B cell (primary cell): ENCODE data around the gene TMEM238. TPM values are rescaled to one million over a fixed set of nuclear protein-coding genes. Genes with fewer than 3 reads are reported as not detected.

Experiments
- ATAC-seq: fragments of 200-7000 bp; cut with Tn5 transposase; one replicate; pipeline ENCODE4 v1.10.0; 2021; ENCODE audit warnings: low read depth, mild to moderate bottlenecking, moderate number of reproducible peaks, moderate library complexity
- CTCF ChIA-PET: fragments of 350-600 bp; sonication (Branson Sonifier 250); formaldehyde crosslinking; loops from one replicate; lab custom pipeline; 2021; ENCODE audit warnings: antibody characterized with exemption, inconsistent platforms; lab: Charles Lee
- POLR2A ChIA-PET: fragments of 350-600 bp; sonication (Branson Sonifier 250); formaldehyde crosslinking; loops from one replicate; lab custom pipeline; 2021; ENCODE audit warnings: antibody characterized with exemption; lab: Charles Lee
- DNase-seq: peaks from one replicate; pipeline ENCODE4 v3.0.0; 2013
- H2AFZ ChIP-seq: 2 replicates; pipeline ENCODE4 v1.6.1; 2012; ENCODE audit warnings: mild to moderate bottlenecking, low read depth, low read length; ENCODE audit not compliant: insufficient read depth, poor library complexity, severe bottlenecking
- H3K27ac ChIP-seq, 2 donors: 1 replicate in 1 of 2; 2 replicates in 1 of 2; pipeline ENCODE4 v1.5.1; 2012 to 2013; ENCODE audit warnings: low read length in 2 of 2, mild to moderate bottlenecking in 2 of 2, moderate library complexity in 1 of 2
- H3K27me3 ChIP-seq, 4 experiments: fragments of 200-600 bp in 1 of 4; sonication (generic) in 1 of 4; replicated peaks in 1 of 4; 1 replicate in 2 of 4; 2 replicates in 2 of 4; pipeline versions ENCODE4 v1.6.1 to v1.7.0; 2013 to 2016; ENCODE audit warnings: low read length in 3 of 4, mild to moderate bottlenecking in 2 of 4, mixed read lengths in 1 of 4, moderate library complexity in 1 of 4; ENCODE audit not compliant: insufficient read depth in 4 of 4, control insufficient read depth in 3 of 4; ENCODE audit errors: control extremely low read depth in 1 of 4
- H3K36me3 ChIP-seq, 2 experiments: replicated peaks in 1 of 2; 1 replicate in 1 of 2; 2 replicates in 1 of 2; pipeline versions ENCODE4 v1.6.1 to v1.7.1; 2013; ENCODE audit warnings: low read length in 1 of 2; ENCODE audit not compliant: insufficient read depth in 2 of 2, control insufficient read depth in 1 of 2; ENCODE audit errors: control extremely low read depth in 1 of 2, extremely low read depth in 1 of 2
- H3K4me1 ChIP-seq, 2 donors: fragments of 200-600 bp in 1 of 2; sonication (generic) in 1 of 2; 1 replicate in 1 of 2; 2 replicates in 1 of 2; pipeline versions ENCODE4 v1.5.1 to v1.6.1; 2013 to 2017; ENCODE audit warnings: low read length in 2 of 2; ENCODE audit not compliant: control insufficient read depth in 2 of 2, insufficient read depth in 2 of 2
- H3K4me2 ChIP-seq: replicated peaks from 2 replicates; pipeline ENCODE3; 2012; ENCODE audit warnings: mild to moderate bottlenecking, low read depth, low read length; ENCODE audit not compliant: poor library complexity, severe bottlenecking
- H3K4me3 ChIP-seq, 5 experiments: fragments of 200-600 bp in 1 of 5; sonication (generic) in 1 of 5; 1 replicate in 3 of 5; 2 replicates in 2 of 5; pipeline versions ENCODE4 v1.5.1 to v1.7.0; 2011 to 2016; ENCODE audit warnings: low read length in 4 of 5, mild to moderate bottlenecking in 4 of 5, low read depth in 2 of 5, control low read depth in 1 of 5, moderate library complexity in 1 of 5; ENCODE audit not compliant: insufficient read depth in 1 of 5; ENCODE audit errors: control extremely low read depth in 1 of 5, extremely low read depth in 1 of 5
- H3K79me2 ChIP-seq: fragments of 200-600 bp; sonication (generic); one replicate; pipeline ENCODE4 v1.6.0; 2016; ENCODE audit warnings: low read length; ENCODE audit not compliant: control insufficient read depth, insufficient read depth
- H3K9ac ChIP-seq: fragments of 200-600 bp; sonication (generic); 2 replicates; pipeline ENCODE4 v1.6.1; 2017; ENCODE audit warnings: mild to moderate bottlenecking, low read length, moderate library complexity
- H3K9me3 ChIP-seq, 3 donors: one replicate each; pipeline versions ENCODE4 v1.6.1 to v1.7.1; 2013; ENCODE audit warnings: low read length in 2 of 3; ENCODE audit not compliant: control insufficient read depth in 2 of 3, insufficient read depth in 1 of 3; ENCODE audit errors: control extremely low read depth in 1 of 3
- H4K20me1 ChIP-seq: 2 replicates; pipeline ENCODE4 v1.6.0; 2012; ENCODE audit warnings: mild to moderate bottlenecking, low read length; ENCODE audit not compliant: insufficient read depth, control insufficient read depth, poor library complexity, severe bottlenecking
- H3K27ac Mint-ChIP-seq: one replicate; pipeline ENCODE4 v1.8.0; 2021; ENCODE audit warnings: mixed read lengths
- H3K27me3 Mint-ChIP-seq: one replicate; pipeline ENCODE4 v1.8.0; 2021; ENCODE audit warnings: mixed read lengths
- H3K4me1 Mint-ChIP-seq: one replicate; pipeline ENCODE4 v1.8.0; 2021; ENCODE audit warnings: mixed read lengths
- H3K4me3 Mint-ChIP-seq: one replicate; pipeline ENCODE4 v1.8.0; 2021; ENCODE audit warnings: mixed read lengths
- H3K9me3 Mint-ChIP-seq: one replicate; pipeline ENCODE4 v1.8.0; 2022; ENCODE audit warnings: mixed read lengths; ENCODE audit not compliant: insufficient read depth
- EZH2 ChIP-seq: IDR thresholded peaks from 2 replicates; pipeline ENCODE4 v1.6.1; 2012; ENCODE audit warnings: borderline replicate concordance, low read depth, mild to moderate bottlenecking, moderate library complexity, low read length; ENCODE audit not compliant: insufficient read depth, poor library complexity, severe bottlenecking
- WGBS: methylation state at CpG from one replicate; pipeline ENCODE4 v1.1.5; 2013; ENCODE audit warnings: missing lambda C conversion rate; ENCODE audit not compliant: insufficient coverage; 5-methylcytosine and 5-hydroxymethylcytosine counted together
- intact Hi-C: fragments of 100-400 bp; cut with micrococcal nuclease; formaldehyde crosslinking; loops from one replicate; pipeline ENCODE4 v1.10.0; 2022
- polyA plus RNA-seq: library from polyadenylated mRNA; depleted of rRNA; stranded (reverse); fragments of >200 nt; gene quantifications from 2 replicates; pipeline ENCODE4 v1.2.3, GENCODE V29; 2012
- total RNA-seq, 2 donors: library from RNA; stranded (reverse); fragments of 120-200 nt in 1 of 2; gene quantifications; 1 replicate in 1 of 2; 2 replicates in 1 of 2; pipeline versions ENCODE4 v1.2.3 to v1.2.4, GENCODE V29; 2013 to 2022
- TF ChIP-seq, protein P1 (sequence below): fragments of 200-600 bp; IDR thresholded peaks from one replicate; pipeline ENCODE4 v1.8.0; 2022; ENCODE audit warnings: antibody characterized with exemption, mild to moderate bottlenecking

TMEM238 gene
- total and polyA plus RNA-seq, 2 donors (not counting 1 experiment from before 2014, with no cell fraction given) = 0.76 to 4.7 TPM

DNA sequence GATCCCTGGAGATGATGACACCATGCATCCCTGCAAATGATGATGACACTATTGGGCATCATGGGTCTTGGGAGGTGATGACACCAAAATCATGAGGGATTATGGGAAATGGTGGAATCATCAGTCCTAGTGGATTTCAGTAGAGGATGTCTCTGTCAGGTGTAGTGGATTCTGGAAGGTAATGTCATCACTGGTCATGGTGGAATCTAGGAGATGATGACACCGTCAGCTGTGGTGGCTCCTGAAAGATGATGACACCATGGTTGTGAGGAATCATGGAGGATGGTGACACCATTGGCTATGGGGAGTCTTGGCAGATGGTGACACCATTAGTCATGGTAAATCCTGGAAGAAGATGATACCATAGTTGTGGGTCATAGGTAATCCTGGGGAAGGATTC, 47.1 kb upstream of the TMEM238 start:
- 100% methylated on average over 1 of the region's 1 CpG for WGBS
- ChIA-PET CTCF (no interaction called here), POLR2A (interaction anchor here (0.6 kb wide), 1 partner anchor 402 kb away, joined by 3 read pairs; no protein-coding TSS in a partner anchor)
- intact Hi-C loops = no loop called here
- Mint-ChIP-seq H3K4me1 (no peaks in the 10 kb centered on the region), H3K27ac (no peak overlapping the region), H3K9me3 (no peaks in the 10 kb centered on the region), H3K27me3 (peaks cover 44% of the 10 kb centered on the region), H3K4me3 (no peak overlapping the region)
- no peaks in the 10 kb centered on the region for H3K4me1 ChIP-seq
- no peak overlapping the region for H3K9ac ChIP-seq
- no peak overlapping the region for H3K4me3 ChIP-seq
- H3K36me3 ChIP-seq = no peaks in the 10 kb centered on the region
- no peaks in the 10 kb centered on the region for H3K79me2 ChIP-seq
- TF ChIP-seq, protein P1, sequence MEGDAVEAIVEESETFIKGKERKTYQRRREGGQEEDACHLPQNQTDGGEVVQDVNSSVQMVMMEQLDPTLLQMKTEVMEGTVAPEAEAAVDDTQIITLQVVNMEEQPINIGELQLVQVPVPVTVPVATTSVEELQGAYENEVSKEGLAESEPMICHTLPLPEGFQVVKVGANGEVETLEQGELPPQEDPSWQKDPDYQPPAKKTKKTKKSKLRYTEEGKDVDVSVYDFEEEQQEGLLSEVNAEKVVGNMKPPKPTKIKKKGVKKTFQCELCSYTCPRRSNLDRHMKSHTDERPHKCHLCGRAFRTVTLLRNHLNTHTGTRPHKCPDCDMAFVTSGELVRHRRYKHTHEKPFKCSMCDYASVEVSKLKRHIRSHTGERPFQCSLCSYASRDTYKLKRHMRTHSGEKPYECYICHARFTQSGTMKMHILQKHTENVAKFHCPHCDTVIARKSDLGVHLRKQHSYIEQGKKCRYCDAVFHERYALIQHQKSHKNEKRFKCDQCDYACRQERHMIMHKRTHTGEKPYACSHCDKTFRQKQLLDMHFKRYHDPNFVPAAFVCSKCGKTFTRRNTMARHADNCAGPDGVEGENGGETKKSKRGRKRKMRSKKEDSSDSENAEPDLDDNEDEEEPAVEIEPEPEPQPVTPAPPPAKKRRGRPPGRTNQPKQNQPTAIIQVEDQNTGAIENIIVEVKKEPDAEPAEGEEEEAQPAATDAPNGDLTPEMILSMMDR = no peak
- no peak for TF ChIP-seq EZH2
- peaks cover 0 to 12% (median 0%) of the 10 kb centered on the region in 3 donors for H3K9me3 ChIP-seq
- no peak overlapping the region for H3K27ac ChIP-seq
- H3K4me2 ChIP-seq = no peak overlapping the region
- peaks cover 0 to 63% (median 23%) of the 10 kb centered on the region in 4 experiments for H3K27me3 ChIP-seq
- DNase-seq = no peak
- H2AFZ ChIP-seq = no peak overlapping the region
- no peak for ATAC-seq
- H4K20me1 ChIP-seq = no peaks in the 10 kb centered on the region

- TF ChIP-seq, protein P1 = no peak
- TF ChIP-seq EZH2 = no peak
- intact Hi-C loops = no loop called here
- CTCF ChIA-PET = interaction anchor here (2.2 kb wide), 1 partner anchor 285 kb away, joined by 6 read pairs; no protein-coding TSS in a partner anchor
- Mint-ChIP-seq H3K9me3 (no peaks in the 10 kb centered on the region), H3K4me3 (no peak overlapping the region), H3K4me1 (no peaks in the 10 kb centered on the region), H3K27ac (no peak overlapping the region), H3K27me3 (peaks cover 46% of the 10 kb centered on the region)
- DNase-seq (no peak), ATAC-seq (no peak)
- Histone ChIP-seq H3K4me2 (no peak overlapping the region), H3K79me2 (no peaks in the 10 kb centered on the region), H2AFZ (no peak overlapping the region), H3K9ac (no peak overlapping the region), H3K27ac (no peak overlapping the region), H3K4me3 (no peak overlapping the region), H3K4me1 (no peaks in the 10 kb centered on the region), H3K9me3 (peaks cover 0 to 8% (median 0%) of the 10 kb centered on the region in 3 donors), H4K20me1 (no peaks in the 10 kb centered on the region), H3K36me3 (no peaks in the 10 kb centered on the region), H3K27me3 (peaks cover 0 to 39% (median 10%) of the 10 kb centered on the region in 4 experiments)
- POLR2A ChIA-PET = no interaction called here
- WGBS = 60% methylated on average over 1 of the region's 2 CpGs
Measured at GRCh38 chr19:55426042-55426441, 42.0 kb upstream of the TMEM238 start.
